ENCODE measurements around the gene ITIH3.

DNA sequence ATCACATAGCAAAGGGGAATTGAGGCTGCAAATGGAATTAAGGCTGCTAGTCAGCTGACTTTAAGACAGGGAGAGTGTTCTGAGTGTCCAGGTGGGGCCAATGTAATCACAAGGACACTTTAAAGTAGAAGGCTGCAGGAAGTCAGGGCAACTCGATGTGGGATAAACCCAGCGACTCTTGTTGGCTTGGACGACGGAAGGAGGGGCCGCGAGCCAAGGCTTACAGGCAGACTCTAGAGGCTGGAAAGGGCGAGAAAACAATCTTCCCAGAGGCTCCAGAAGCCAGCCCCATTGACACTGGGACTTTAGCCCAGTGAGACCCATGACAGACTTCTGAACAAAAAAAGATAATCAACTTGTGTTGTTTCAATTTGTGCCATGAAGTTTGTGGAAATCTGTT is 53.1 kb downstream of the ITIH3 start:
- TF ChIP-seq, protein P1, sequence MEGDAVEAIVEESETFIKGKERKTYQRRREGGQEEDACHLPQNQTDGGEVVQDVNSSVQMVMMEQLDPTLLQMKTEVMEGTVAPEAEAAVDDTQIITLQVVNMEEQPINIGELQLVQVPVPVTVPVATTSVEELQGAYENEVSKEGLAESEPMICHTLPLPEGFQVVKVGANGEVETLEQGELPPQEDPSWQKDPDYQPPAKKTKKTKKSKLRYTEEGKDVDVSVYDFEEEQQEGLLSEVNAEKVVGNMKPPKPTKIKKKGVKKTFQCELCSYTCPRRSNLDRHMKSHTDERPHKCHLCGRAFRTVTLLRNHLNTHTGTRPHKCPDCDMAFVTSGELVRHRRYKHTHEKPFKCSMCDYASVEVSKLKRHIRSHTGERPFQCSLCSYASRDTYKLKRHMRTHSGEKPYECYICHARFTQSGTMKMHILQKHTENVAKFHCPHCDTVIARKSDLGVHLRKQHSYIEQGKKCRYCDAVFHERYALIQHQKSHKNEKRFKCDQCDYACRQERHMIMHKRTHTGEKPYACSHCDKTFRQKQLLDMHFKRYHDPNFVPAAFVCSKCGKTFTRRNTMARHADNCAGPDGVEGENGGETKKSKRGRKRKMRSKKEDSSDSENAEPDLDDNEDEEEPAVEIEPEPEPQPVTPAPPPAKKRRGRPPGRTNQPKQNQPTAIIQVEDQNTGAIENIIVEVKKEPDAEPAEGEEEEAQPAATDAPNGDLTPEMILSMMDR (IDR thresholded peaks at IDR 0.05) = no peak
- TF ChIP-seq POLR2A (IDR thresholded peaks at IDR 0.05) = no peak

Data from ovary (tissue), 3 donors.